ENCODE data around the gene CLMN. TPM values are rescaled to one million over a fixed set of nuclear protein-coding genes. Genes with fewer than 3 reads are reported as not detected.

CLMN gene
- total and polyA plus RNA-seq, 2 donors (not counting 3 experiments of a cell fraction or from before 2014, with no cell fraction given) = 0.72 to 9.6 TPM

DNA sequence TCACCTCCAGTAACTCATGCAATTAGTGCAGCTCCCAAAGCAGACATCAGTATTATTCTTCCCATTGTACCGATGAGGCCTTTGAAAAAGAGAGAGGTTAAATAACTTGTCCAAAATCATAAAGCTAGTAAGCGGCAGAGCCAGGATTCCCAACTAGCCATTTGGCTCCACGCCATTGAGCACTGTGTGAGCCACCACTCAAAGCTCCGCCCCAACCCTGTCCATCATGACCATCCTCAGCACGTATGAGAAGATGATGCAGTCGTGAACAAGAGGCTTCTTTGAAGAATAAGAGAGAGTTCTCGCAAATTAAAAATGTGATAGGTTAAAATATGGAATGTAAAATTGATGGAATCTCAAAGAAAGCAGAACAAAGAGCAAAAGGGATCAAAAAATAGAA is 14.6 kb downstream of the CLMN start:
- no peaks in the 10 kb centered on the region for H3K4me1 ChIP-seq (ENCODE audit: control insufficient read depth, extremely low read depth, insufficient read depth, low read length)
- POLR2A ChIA-PET = no interaction called here

More for the DNA sequence above, 14.6 kb downstream of the CLMN start:
- no peak overlapping the region for H3K4me2 ChIP-seq (ENCODE audit: insufficient read depth, low read length)
- no peaks in the 10 kb centered on the region for H3K36me3 ChIP-seq (ENCODE audit: control insufficient read depth in 2 of 2, extremely low read depth in 1 of 2, insufficient read depth in 2 of 2, low read length in 2 of 2)
- DNase-seq (ENCODE audit: low read depth, low spot score) = no peak
- CTCF ChIA-PET = interaction anchor here (1.4 kb wide), 1 partner anchor 131 kb away, joined by 3 read pairs; no protein-coding TSS in a partner anchor
- no peak overlapping the region for H2AFZ ChIP-seq (ENCODE audit: low read depth, low read length)
- no peak overlapping the region for H3K4me3 ChIP-seq (replicated peaks in 1 of 3; ENCODE audit: insufficient read depth in 1 of 3, low read depth in 1 of 3, low read length in 3 of 3)
- H3K79me2 ChIP-seq (ENCODE audit: control insufficient read depth, insufficient read depth, low read length) = no peaks in the 10 kb centered on the region
- no peak for TF ChIP-seq FOS (IDR thresholded peaks at IDR 0.05; ENCODE audit: borderline replicate concordance, insufficient read depth, low read length)
- TF ChIP-seq JUN (IDR thresholded peaks at IDR 0.05; ENCODE audit: borderline replicate concordance, insufficient read depth, insufficient read length, low read depth) = no peak
- TF ChIP-seq, protein P1, sequence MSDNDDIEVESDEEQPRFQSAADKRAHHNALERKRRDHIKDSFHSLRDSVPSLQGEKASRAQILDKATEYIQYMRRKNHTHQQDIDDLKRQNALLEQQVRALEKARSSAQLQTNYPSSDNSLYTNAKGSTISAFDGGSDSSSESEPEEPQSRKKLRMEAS (IDR thresholded peaks at IDR 0.05; ENCODE audit: insufficient read depth, insufficient read length) = no peak
- no peak for TF ChIP-seq MYC (IDR thresholded peaks at IDR 0.05; ENCODE audit: low read depth, low read length)
- TF ChIP-seq EZH2 (IDR thresholded peaks at IDR 0.05; ENCODE audit: borderline replicate concordance, low read depth, low read length, severe bottlenecking) = no peak
- TF ChIP-seq, protein P2, sequence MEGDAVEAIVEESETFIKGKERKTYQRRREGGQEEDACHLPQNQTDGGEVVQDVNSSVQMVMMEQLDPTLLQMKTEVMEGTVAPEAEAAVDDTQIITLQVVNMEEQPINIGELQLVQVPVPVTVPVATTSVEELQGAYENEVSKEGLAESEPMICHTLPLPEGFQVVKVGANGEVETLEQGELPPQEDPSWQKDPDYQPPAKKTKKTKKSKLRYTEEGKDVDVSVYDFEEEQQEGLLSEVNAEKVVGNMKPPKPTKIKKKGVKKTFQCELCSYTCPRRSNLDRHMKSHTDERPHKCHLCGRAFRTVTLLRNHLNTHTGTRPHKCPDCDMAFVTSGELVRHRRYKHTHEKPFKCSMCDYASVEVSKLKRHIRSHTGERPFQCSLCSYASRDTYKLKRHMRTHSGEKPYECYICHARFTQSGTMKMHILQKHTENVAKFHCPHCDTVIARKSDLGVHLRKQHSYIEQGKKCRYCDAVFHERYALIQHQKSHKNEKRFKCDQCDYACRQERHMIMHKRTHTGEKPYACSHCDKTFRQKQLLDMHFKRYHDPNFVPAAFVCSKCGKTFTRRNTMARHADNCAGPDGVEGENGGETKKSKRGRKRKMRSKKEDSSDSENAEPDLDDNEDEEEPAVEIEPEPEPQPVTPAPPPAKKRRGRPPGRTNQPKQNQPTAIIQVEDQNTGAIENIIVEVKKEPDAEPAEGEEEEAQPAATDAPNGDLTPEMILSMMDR (IDR thresholded peaks at IDR 0.05; ENCODE audit: extremely low read depth in 1 of 2, insufficient read depth in 1 of 2, low read depth in 1 of 2, low read length in 2 of 2) = no peak
- no peak for TF ChIP-seq POLR2AphosphoS5 (IDR thresholded peaks at IDR 0.05; ENCODE audit: insufficient read depth, low read depth, low read length)
- no peak for TF ChIP-seq GATA2 (IDR thresholded peaks at IDR 0.05; ENCODE audit: insufficient read depth, insufficient read length, low read depth, low read length)
- no peak for TF ChIP-seq POLR2A (IDR thresholded peaks at IDR 0.05; ENCODE audit: low read depth, low read length)
- H3K9me1 ChIP-seq (replicated peaks; ENCODE audit: control insufficient read depth, extremely low read depth, insufficient read depth, low read length) = no peaks in the 10 kb centered on the region
- no peak overlapping the region for H3K9ac ChIP-seq (replicated peaks; ENCODE audit: extremely low read depth, insufficient read depth, low read length)
- FAIRE-seq = peak; percentile 42
- H3K27ac ChIP-seq (ENCODE audit: insufficient read depth, low read depth, low read length) = no peak overlapping the region
- intact Hi-C loops (cut with micrococcal nuclease) (no loop called here), dilution Hi-C loops (cut with MboI; ENCODE audit: extremely low pct_ligation_motif_present, low sequenced_read_pairs) (no loop called here)
- H3K27me3 ChIP-seq (ENCODE audit: control insufficient read depth in 2 of 2, insufficient read depth in 2 of 2, low read length in 2 of 2) = no peaks in the 10 kb centered on the region
- no peaks in the 10 kb centered on the region for H3K9me3 ChIP-seq (replicated peaks; ENCODE audit: control insufficient read depth, insufficient read depth, low read length)
- H4K20me1 ChIP-seq (replicated peaks; ENCODE audit: control insufficient read depth, extremely low read depth, insufficient read depth, low read length) = no peaks in the 10 kb centered on the region
- BruUV-seq (replicated peaks) = no TSS peak
